HuH-7 (cell line): ENCODE data around the gene SOS2.
"Not testable (repeated sequence)": the region's sequence is repeated elsewhere in the genome, so short reads cannot be mapped to it uniquely, and the experiment has no call there.

ENCODE experiments used
- DNase-seq: peaks from one replicate; pipeline ENCODE4 v3.0.0; 2011; ENCODE audit warnings: low spot score

Gene SOS2

GRCh38 chr14:50085570-50086320 is 145.6 kb downstream of the SOS2 start:
- no peak for DNase-seq

DNA sequence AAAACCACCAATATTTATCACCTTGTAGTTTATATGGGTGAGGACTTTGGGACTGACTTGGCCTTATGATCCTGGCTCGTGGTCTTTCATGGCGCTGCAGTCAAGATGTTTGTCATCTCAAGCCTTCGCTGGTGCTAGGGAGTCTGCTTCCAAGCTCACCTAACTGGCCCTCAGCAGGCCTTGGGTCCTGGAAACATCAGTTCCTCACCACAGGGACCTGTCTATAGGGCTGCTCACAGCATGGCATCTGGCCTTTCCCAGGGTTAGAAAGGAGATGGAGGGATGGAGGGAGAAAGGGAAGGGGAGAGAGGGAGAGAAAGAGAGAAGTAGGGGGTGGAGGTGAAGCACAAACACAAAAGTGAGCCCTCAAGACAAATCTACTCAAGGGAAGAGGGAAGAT is 146.7 kb downstream of the SOS2 start:
- no peak for DNase-seq

DNA sequence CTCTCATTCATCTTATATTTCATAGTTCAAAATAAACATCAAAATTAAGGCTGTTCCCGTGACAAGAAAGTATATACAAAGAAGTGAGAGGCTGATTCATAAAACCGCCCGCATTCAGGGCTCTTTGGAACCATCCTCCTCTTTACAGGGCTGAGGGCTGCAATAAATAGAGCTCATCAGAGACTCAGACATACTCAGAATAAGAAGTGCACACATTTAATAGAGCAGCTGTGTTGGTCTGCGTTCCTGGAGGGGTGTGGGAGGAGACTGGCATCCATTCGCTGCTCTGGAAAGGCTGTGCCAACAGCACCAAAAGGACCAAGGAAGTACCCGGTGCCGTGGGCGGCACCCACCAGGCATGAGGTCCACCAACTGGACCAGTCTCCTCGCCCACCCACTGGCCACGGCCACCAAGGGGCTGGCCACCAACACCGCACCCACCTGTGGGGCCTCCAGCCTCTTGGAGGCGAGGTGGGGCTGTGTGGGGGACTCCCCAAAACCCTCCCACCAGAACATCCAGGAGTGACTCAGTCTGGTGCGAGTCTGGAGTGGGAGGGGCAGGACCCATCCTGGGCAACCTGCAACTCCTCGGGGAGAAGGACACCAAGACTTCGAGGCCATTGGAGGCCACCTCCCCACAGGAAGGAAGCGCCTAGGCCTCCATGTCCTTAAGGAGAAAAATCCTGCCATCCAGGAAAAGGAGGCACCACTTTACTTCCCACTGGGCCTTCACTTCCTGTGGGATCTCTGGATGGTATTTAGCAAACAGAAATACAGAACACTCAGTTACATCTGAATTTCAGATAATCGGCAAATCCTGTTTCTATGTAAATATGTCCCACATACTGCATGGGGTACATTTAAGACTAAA is 147.7 kb downstream of the SOS2 start:
- no peak for DNase-seq

DNA sequence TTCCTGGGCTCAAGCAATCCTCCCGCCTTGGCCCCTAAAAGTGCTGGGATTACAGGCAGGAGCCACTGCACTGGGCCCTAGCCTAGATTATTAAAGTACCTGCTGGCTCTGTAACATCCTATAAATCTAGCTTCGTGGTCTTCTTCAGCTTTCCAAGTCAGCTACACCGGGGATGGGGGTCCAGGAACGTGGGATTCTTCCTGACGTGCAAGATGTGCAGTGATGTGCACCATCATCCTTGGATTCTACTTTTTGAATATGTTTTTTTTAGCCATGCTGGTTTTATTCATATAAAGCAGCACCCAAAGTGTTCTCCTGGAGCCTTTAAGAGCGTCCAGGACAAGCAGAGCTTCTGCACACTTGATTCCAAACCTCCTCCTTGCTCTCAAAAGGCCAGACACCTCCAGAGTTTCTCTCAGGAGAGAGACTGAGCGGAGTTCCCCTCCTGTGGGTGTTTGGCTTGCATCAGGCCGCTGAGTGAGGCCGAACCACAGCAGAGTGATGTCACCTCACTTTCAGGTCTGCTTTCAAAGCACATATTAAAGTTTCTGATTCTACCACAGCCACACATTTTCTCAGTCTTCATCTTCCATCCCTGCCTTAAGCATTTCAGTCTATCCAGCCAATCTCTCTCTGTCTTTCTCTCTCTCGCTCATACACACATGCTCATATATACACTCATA is 148.5 kb downstream of the SOS2 start:
- DNase-seq, result no peak

GRCh38 chr14:50082308-50082742 is 149.1 kb downstream of the SOS2 start:
- no peak for DNase-seq

DNA sequence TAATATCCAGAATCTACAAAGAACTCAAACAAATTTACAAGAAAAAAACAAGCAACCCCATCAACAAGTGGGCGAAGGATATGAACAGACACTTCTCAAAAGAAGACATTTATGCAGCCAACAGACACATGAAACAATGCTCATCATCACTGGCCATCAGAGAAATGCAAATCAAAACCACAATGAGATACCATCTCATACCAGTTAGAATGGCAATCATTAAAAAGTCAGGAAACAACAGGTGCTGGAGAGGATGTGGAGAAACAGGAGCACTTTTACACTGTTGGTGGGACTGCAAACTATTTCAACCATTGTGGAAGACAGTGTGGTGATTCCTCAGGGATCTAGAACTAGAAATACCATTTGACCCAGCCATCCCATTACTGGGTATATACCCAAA is 152.3 kb downstream of the SOS2 start:
- DNase-seq, result not testable (repeated sequence)

DNA sequence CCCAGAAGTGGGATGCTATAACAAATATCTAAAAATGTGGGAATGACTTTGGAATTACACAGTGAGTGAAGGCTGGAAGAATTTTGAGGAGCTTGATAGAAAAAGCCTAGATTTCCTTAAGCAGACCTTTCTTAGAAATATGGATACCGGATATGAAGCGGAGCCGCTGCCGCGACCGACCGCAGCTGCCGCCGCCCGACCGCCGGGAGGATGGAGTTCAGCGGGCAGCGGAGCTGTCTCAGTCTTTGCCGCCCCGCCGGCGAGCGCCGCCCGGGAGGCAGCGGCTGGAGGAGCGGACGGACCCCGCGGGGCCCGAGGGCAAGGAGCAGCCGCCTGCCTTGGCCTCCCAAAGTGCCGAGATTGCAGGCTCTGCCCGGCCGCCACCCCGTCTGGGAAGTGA is 157.7 kb downstream of the SOS2 start:
- DNase-seq, result not testable (repeated sequence)

DNA sequence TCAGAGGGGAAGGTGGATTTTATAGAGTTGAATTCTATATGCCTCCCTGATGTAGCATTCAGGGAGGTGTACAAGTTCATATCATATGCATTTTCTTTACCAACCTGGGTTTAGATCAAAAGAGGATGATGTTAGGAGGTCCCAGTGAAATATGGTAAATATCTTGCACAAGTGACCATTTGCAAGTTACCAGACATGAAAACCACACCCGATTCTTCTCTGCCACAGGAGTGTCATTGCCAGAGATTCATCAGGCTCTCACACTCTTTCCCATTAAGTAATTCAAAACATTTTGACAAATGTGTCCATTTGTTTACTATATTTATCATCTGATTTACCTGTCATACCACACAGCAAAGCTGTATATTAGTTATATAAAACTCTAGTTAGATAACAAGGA is 159.0 kb downstream of the SOS2 start:
- DNase-seq, result no peak

DNA sequence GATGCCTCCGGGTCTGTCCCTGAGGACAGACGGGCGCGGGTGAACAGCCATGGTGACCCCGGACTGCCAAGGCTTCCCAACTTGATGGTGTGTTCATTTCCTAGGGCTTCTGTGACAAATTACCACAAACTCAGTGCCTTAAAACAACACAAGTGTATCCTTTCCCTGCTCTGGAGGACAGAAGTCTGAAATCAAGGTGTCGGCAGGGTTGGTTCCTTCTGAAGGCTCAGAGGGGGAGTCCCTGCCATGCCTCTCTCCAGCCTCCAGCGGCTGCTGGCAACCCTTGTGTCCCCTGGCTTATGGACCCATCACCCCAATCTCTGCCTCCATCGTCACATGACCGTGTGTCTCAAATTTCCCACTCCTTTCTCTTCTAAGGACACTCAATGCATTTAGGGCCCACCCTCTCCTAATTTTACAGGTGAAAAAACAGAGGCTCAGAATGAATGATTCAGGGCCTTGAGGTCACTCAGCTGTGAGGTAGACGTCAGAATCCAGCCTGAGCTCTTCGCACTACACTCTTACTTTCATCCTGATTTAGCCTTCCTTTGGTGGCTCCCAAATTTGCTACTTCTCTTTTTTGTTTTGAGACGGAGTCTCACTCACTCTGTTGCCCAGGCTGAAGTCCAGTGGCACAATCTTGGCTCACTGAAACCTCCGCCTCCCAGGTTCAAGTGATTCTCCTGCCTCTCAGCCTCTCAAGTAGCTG is 160.4 kb downstream of the SOS2 start:
- DNase-seq, result no peak

DNA sequence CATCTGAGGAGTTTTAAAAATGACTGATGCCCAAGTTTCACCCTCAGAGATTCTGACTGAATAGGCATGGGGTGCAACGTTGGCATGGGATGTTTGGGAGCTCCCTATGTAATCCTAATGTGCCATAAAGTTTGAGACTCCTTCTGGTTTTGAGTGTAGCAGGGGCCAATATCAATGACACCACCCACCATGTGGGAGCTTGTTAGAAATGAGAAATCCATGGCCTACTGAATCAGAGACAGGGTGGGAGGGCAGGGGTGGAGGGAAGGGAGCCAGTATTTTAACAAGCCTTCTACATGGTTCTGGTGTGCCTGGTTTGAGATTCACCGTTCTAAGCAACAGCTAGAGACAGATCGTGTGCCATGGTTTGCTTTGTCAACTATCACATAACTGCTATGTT is 161.1 kb downstream of the SOS2 start:
- no peak for DNase-seq

DNA sequence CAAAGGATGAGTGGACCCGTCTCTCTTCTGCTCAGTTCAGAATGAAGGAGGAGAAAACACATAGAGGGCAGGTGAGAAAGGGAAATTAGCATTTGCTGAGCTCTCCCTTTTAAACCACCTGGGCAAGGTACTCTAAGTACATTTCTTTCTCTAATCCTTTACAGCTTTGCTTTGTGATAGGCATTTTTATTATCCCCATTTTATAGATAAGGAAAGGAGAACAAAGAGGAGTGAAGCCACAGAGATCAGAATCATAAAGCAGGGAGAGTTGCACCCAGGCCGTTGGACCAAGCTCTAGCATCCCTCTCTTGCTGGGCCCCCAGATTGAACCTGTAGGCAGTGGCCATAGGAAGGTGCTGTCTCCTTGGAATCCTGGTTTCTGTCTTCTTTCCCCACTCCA is 162.1 kb downstream of the SOS2 start:
- no peak for DNase-seq

GRCh38 chr14:50068496-50068895 is 162.9 kb downstream of the SOS2 start:
- DNase-seq, result no peak

DNA sequence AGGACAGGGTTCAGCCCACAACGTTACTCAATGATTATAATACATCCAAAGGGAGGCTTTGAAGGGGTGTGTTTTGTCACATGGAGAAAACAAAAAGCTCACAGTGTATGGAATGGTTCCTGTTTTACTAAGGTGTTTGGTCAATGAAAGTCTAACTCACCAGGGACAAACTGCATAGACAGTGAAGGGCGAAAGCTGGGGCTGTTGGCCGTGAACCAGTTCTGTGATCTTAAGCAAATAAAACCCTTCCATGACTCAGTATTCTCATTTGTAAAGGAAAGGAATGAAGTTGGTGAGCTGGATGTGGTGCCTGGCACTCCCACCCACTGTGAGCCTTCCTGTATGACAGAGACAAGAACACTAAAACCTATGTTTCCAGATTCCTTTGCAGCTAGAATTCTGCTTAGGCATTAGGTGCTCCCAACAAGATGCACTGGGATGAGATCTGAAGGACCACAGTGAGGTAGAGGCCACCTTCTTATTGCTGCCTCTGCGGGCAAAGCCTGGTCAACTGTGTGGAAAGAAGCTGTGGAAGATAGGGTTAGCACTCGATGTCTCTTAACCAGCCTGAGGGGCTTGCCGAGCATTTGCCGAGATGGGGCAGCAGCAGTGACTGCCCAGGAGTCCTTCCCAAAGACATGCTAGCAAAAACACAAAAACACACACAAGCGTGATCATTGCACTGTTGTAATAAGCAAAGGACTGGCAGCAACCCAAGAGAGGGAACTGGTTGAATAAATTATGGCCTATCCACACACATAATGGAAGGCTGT is 163.5 kb downstream of the SOS2 start:
- no peak for DNase-seq
